ENCODE measurements around the gene NHERF2.

The NHERF2 gene

GRCh38 chr16:2082983-2083364 lies 56.3 kb downstream of the NHERF2 start:
- H3K4me3 ChIP-seq (ENCODE audit: low read length) = no peak overlapping the region
- no peak for TF ChIP-seq CTCF (conservative IDR thresholded peaks at IDR 0.05; ENCODE audit: low read length)
- DNase-seq (ENCODE audit: low read depth) = no peak

GRCh38 chr16:2083409-2083808 lies 56.7 kb downstream of the NHERF2 start:
- no peak overlapping the region for H3K4me3 ChIP-seq (ENCODE audit: low read length)
- TF ChIP-seq CTCF (conservative IDR thresholded peaks at IDR 0.05; ENCODE audit: low read length) = no peak
- DNase-seq (ENCODE audit: low read depth) = no peak

GRCh38 chr16:2083876-2084780 lies 57.4 kb downstream of the NHERF2 start:
- no peak for DNase-seq (ENCODE audit: low read depth)
- TF ChIP-seq CTCF (conservative IDR thresholded peaks at IDR 0.05; ENCODE audit: low read length) = no peak
- no peak overlapping the region for H3K4me3 ChIP-seq (ENCODE audit: low read length)

DNA sequence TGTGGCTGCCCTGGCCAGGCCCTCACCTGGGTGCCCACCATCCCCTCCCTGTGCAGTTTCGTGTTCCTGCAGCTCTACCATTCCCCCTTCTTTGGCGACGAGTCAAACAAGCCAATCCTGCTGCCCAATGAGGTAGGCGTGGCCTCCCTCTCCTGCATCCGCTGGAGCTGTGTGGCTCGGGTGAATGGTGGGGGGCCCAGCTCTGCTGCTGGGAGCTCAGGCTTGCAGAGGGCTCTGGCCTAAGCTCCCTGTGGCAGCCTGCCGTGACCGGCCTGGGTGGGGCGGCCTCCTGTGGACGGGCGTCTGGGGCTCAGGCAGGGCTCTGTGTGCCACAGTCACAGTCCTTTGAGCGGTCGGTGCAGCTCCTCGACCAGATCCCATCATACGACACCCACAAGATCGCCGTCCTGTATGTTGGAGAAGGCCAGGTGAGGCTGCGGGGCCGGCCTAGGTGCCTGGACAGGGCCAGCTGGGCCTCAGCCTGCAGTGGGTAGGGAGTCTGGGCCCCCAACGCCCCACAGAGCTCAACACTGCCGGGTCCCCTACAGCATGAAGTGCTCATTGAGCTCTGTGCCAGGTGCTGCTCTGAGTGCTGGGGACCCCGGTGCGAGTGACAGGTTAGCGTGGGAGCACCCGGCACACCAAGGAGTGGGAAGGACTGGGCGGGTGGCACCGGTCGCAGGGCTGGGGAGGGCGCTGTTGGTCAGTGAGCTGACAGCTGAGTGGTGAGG lies 58.4 kb downstream of the NHERF2 start:
- no peak for TF ChIP-seq CTCF (conservative IDR thresholded peaks at IDR 0.05; ENCODE audit: low read length)
- DNase-seq (ENCODE audit: low read depth) = no peak

DNA sequence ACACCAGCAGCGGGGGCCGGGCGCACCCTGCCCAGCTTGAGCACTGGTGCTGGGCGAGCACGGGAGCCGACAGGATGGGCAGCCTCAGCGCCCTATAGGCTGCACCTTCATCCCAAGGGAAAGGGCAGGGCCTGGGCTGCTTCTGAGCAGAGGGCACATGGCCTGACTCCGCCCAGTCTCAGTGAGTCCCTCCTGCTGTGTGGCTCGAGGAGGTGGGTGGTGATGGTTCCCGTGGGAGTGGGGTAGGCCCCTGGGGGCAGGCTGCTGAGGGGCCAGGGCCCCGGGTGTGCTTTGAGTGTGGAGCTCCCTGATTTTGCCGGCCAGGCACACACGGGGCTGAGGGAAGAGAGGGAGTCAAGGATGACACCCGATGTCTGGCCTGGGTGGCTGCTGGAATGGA lies 59.0 kb downstream of the NHERF2 start:
- peak; percentile 40 for DNase-seq (ENCODE audit: low read depth)
- no peak for TF ChIP-seq CTCF (conservative IDR thresholded peaks at IDR 0.05; ENCODE audit: low read length)
- H3K4me3 ChIP-seq (ENCODE audit: low read length) = no peak overlapping the region

More for the DNA sequence above, 58.4 kb downstream of the NHERF2 start:
- no peak overlapping the region for H3K4me3 ChIP-seq (ENCODE audit: low read length)

DNA sequence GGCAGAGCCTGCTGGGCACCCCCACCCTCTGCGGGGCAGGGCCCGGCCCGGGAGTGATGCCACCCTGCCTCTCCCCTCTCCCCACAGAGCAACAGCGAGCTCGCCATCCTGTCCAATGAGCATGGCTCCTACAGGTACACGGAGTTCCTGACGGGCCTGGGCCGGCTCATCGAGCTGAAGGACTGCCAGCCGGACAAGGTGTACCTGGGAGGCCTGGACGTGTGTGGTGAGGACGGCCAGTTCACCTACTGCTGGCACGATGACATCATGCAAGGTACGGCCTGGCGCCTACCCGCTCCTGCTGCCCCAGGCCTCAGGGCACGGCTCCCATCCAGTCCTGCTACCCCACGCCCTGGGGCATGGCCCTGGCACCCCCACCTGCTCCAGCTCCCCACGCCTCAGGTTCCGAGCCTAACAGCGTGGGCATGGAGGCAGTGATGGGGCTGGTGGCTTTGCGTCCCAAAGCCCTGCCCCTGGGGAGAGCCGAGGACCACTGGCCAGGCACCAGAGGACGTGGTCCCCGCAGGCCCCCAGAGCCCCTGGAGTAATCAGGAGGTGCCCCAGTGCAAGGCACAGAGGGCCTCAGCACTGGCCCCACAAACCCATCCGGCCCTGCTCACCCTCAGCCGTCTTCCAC lies 59.5 kb downstream of the NHERF2 start:
- no peak for DNase-seq (ENCODE audit: low read depth)
- no peak overlapping the region for H3K4me3 ChIP-seq (ENCODE audit: low read length)
- TF ChIP-seq CTCF (conservative IDR thresholded peaks at IDR 0.05; ENCODE audit: low read length) = no peak

All from AG10803 (cell line).